HEK293 (cell line): ENCODE results near the gene RNASE8.

Experiments
- CTCF ChIA-PET: fragments of 350-600 bp; formaldehyde crosslinking; extraction: SDS; loops from one replicate; lab custom pipeline; 2021; ENCODE audit warnings: antibody characterized with exemption; lab: Yijun Ruan, JAX
- POLR2A ChIA-PET: fragments of 300-600 bp; formaldehyde crosslinking; extraction: SDS; loops from one replicate; lab custom pipeline; 2020; ENCODE audit warnings: antibody characterized with exemption, inconsistent platforms; lab: Yijun Ruan, JAX
- H3K27ac ChIP-seq: fragments of 200-500 bp; sonication (Bioruptor generic); 2 replicates; pipeline ENCODE4 v1.5.1; 2014; ENCODE audit warnings: low read depth, low read length, control low read depth, inconsistent platforms; ENCODE audit errors: extremely low read depth
- H3K36me3 ChIP-seq, 2 experiments: fragments of 200-500 bp in 1 of 2; sonication (Bioruptor generic) in 1 of 2; 1 replicate in 1 of 2; 2 replicates in 1 of 2; pipeline ENCODE4 v1.5.1; 2014 to 2017; ENCODE audit warnings: inconsistent platforms in 2 of 2, low read length in 2 of 2; ENCODE audit not compliant: control insufficient read depth in 2 of 2, insufficient read depth in 1 of 2
- H3K4me1 ChIP-seq: fragments of 200-500 bp; sonication (Bioruptor generic); 2 replicates; pipeline ENCODE4 v1.5.1; 2014; ENCODE audit warnings: mild to moderate bottlenecking, low read length, inconsistent platforms; ENCODE audit not compliant: control insufficient read depth, insufficient read depth
- H3K4me3 ChIP-seq: 2 replicates; pipeline ENCODE4 v1.5.1; 2011; ENCODE audit warnings: low read depth, mild to moderate bottlenecking, control low read depth, low read length, moderate library complexity
- H3K9me3 ChIP-seq: fragments of 200-500 bp; sonication (Bioruptor generic); 2 replicates; pipeline ENCODE4 v1.5.1; 2014; ENCODE audit warnings: low read depth, low read length, inconsistent platforms; ENCODE audit not compliant: control insufficient read depth, insufficient read depth
- ELK4 ChIP-seq: IDR thresholded peaks from 2 replicates; pipeline ENCODE4 v1.6.1; 2011; ENCODE audit warnings: mild to moderate bottlenecking, low read depth, low read length, borderline replicate concordance
- PRDM1 ChIP-seq: fragments of 450-650 bp; formaldehyde crosslinking; IDR thresholded peaks from 2 replicates; pipeline ENCODE4; 2016; ENCODE audit warnings: missing biosample characterization, missing genetic modification characterization
- ZBTB48 ChIP-seq: fragments of 450-650 bp; formaldehyde crosslinking; IDR thresholded peaks from 2 replicates; pipeline ENCODE4 v1.5.1; 2016; ENCODE audit warnings: missing biosample characterization, missing genetic modification characterization
- ZFP37 ChIP-seq: fragments of 450-650 bp; formaldehyde crosslinking; IDR thresholded peaks from 2 replicates; pipeline ENCODE4 v1.5.1; 2016; ENCODE audit warnings: missing biosample characterization, missing genetic modification characterization
- ZFP69B ChIP-seq: fragments of 450-650 bp; formaldehyde crosslinking; IDR thresholded peaks from 2 replicates; pipeline ENCODE4 v1.5.1; 2016; ENCODE audit warnings: missing biosample characterization, missing genetic modification characterization
- ZNF121 ChIP-seq: fragments of 450-650 bp; formaldehyde crosslinking; IDR thresholded peaks from 2 replicates; pipeline ENCODE4 v1.5.1; 2016; ENCODE audit warnings: missing biosample characterization, missing genetic modification characterization
- ZNF138 ChIP-seq: fragments of 450-650 bp; formaldehyde crosslinking; IDR thresholded peaks from 2 replicates; pipeline ENCODE4 v1.5.1; 2016; ENCODE audit warnings: missing biosample characterization, missing genetic modification characterization, borderline replicate concordance
- ZNF146 ChIP-seq: fragments of 450-650 bp; formaldehyde crosslinking; IDR thresholded peaks from 2 replicates; pipeline ENCODE4 v1.5.1; 2016; ENCODE audit warnings: missing biosample characterization, missing genetic modification characterization
- ZNF174 ChIP-seq: fragments of 450-650 bp; formaldehyde crosslinking; IDR thresholded peaks from 2 replicates; pipeline ENCODE4 v1.5.0; 2017; ENCODE audit warnings: missing biosample characterization, mild to moderate bottlenecking, missing genetic modification characterization
- ZNF175 ChIP-seq: fragments of 450-650 bp; formaldehyde crosslinking; IDR thresholded peaks from 2 replicates; pipeline ENCODE4 v1.5.1; 2016; ENCODE audit warnings: missing biosample characterization, missing genetic modification characterization
- ZNF184 ChIP-seq: fragments of 450-650 bp; IDR thresholded peaks from 2 replicates; pipeline ENCODE4 v1.5.1; 2018; ENCODE audit warnings: missing biosample characterization, mild to moderate bottlenecking, missing genetic modification characterization
- ZNF2 ChIP-seq: fragments of 450-650 bp; formaldehyde crosslinking; IDR thresholded peaks from 2 replicates; pipeline ENCODE4 v1.5.1; 2016; ENCODE audit warnings: missing biosample characterization, missing genetic modification characterization
- ZNF223 ChIP-seq: fragments of 450-650 bp; formaldehyde crosslinking; IDR thresholded peaks from 2 replicates; pipeline ENCODE4 v1.5.1; 2016; ENCODE audit warnings: missing biosample characterization, missing genetic modification characterization
- ZNF501 ChIP-seq: fragments of 450-650 bp; formaldehyde crosslinking; IDR thresholded peaks from 2 replicates; pipeline ENCODE4 v1.5.1; 2016; ENCODE audit warnings: missing biosample characterization, missing genetic modification characterization
- ZNF548 ChIP-seq: fragments of 450-650 bp; formaldehyde crosslinking; IDR thresholded peaks from 2 replicates; pipeline ENCODE4 v1.5.1; 2016; ENCODE audit warnings: missing biosample characterization, missing genetic modification characterization
- ZNF555 ChIP-seq: fragments of 450-650 bp; formaldehyde crosslinking; conservative IDR thresholded peaks from 2 replicates; pipeline ENCODE4 v1.5.1; 2017; ENCODE audit warnings: missing biosample characterization, mild to moderate bottlenecking, missing genetic modification characterization, inconsistent platforms
- ZNF558 ChIP-seq: fragments of 450-650 bp; formaldehyde crosslinking; IDR thresholded peaks from 2 replicates; pipeline ENCODE4 v1.5.1; 2016; ENCODE audit warnings: missing biosample characterization, missing genetic modification characterization
- ZNF585B ChIP-seq: fragments of 450-650 bp; formaldehyde crosslinking; IDR thresholded peaks from 2 replicates; pipeline ENCODE4 v1.5.1; 2016; ENCODE audit warnings: missing biosample characterization, missing genetic modification characterization
- ZNF621 ChIP-seq: fragments of 450-650 bp; formaldehyde crosslinking; IDR thresholded peaks from 2 replicates; pipeline ENCODE4 v1.5.1; 2017; ENCODE audit warnings: missing biosample characterization, missing genetic modification characterization
- ZNF623 ChIP-seq: fragments of 450-650 bp; formaldehyde crosslinking; IDR thresholded peaks from 2 replicates; pipeline ENCODE4 v1.5.1; 2016; ENCODE audit warnings: missing biosample characterization, missing genetic modification characterization
- ZNF843 ChIP-seq: fragments of 450-650 bp; formaldehyde crosslinking; IDR thresholded peaks from 2 replicates; pipeline ENCODE4 v1.5.1; 2016; ENCODE audit warnings: missing biosample characterization, missing genetic modification characterization
- TF ChIP-seq, protein P1 (sequence below): sonication (generic); formaldehyde crosslinking; IDR thresholded peaks from 2 replicates; pipeline ENCODE4 v1.8.1; 2022; ENCODE audit warnings: mild to moderate bottlenecking, moderate library complexity, missing genetic modification reagents
- TF ChIP-seq, protein P2 (sequence below): fragments of 450-650 bp; formaldehyde crosslinking; IDR thresholded peaks from 2 replicates; pipeline ENCODE4 v1.5.1; 2016; ENCODE audit warnings: missing biosample characterization, missing genetic modification characterization
- TF ChIP-seq, protein P3 (sequence below): fragments of 450-650 bp; formaldehyde crosslinking; IDR thresholded peaks from 2 replicates; pipeline ENCODE4 v1.5.1; 2017; ENCODE audit warnings: missing biosample characterization, missing genetic modification characterization
- TF ChIP-seq, protein P4 (sequence below): fragments of 450-650 bp; formaldehyde crosslinking; IDR thresholded peaks from 2 replicates; pipeline ENCODE4 v1.5.1; 2016; ENCODE audit warnings: missing biosample characterization, missing genetic modification characterization

The RNASE8 gene

DNA sequence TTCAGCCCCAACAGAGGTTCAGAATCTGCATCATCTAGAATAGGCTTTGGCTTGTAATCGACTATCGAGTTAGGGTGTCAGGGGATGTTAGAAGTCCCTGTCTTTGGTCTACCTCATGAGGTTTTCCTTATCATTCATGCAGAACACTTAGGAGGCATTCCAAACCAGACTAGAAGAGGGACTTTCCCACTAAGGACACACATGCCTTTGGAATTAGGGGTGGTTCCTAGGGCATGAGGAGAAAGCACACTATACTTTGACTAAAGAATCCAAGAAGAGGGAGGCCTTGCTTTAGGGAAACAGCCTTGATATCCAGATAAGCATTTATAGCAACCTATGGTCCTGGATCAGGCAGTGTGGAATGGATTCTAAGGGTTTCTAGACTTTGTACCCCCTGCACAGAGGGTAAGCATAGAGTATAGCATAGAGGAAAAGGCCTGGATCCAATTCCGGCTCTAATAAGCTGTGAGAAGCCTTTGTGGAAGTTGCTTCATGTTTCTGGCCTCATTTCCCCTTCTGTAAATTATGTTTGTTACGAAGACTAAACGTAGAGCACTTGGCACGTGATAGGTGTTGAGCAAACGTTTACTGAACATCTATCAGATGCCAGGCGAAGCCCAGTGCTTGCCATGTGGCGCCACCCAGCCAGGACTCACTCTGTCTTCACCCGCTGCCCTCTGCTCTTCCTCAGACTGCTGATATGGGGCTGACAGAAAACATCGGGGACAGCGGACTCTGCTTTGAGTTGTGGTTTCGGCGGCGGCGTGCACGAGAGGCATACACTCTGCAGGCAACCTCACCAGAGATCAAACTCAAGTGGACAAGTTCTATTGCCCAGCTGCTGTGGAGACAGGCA is 27.6 kb downstream of the RNASE8 start:
- Histone ChIP-seq H3K9me3 (no peaks in the 10 kb centered on the region), H3K4me3 (no peak overlapping the region)
- CTCF ChIA-PET: interaction anchor here (0.6 to 1.0 kb wide), 3 partner anchors 15 to 45 kb away, joined by 3 to 7 read pairs (median 3); partner anchors contain the start of gene ARHGEF40
- TF ChIP-seq ZNF2 (tag by site-specific recombination): no peak
- no peak for TF ChIP-seq ZNF843 (tag by site-specific recombination)
- no peak for TF ChIP-seq ZNF121
- TF ChIP-seq ZFP37 (tag by site-specific recombination): no peak
- TF ChIP-seq ZNF184 (tag by site-specific recombination): no peak
- TF ChIP-seq ZNF175 (tag by site-specific recombination): no peak
- no peak for TF ChIP-seq ZNF585B (tag by site-specific recombination)
- no peak for TF ChIP-seq ZNF146 (tag by site-specific recombination)
- TF ChIP-seq ZNF555 (tag by site-specific recombination): no peak
- TF ChIP-seq ZNF501 (tag by site-specific recombination): no peak
- TF ChIP-seq ZNF174 (tag by site-specific recombination): no peak
- TF ChIP-seq ZNF548 (tag by site-specific recombination): no peak
- TF ChIP-seq ZNF621: no peak
- no peak for TF ChIP-seq ZNF558 (tag by site-specific recombination)
- TF ChIP-seq, all 188 proteins: peak for 0
- Histone ChIP-seq H3K36me3 (peaks cover 3 to 83% of the 10 kb centered on the region in 2 experiments; a peak in 2 of 3 replicates), H3K4me1 (no peaks in the 10 kb centered on the region), H3K27ac (no peak overlapping the region)
- POLR2A ChIA-PET: interaction anchor here (9.9 kb wide), 1 partner anchor 14 kb away, joined by 71 read pairs; the partner anchor contains the start of gene ARHGEF40

DNA sequence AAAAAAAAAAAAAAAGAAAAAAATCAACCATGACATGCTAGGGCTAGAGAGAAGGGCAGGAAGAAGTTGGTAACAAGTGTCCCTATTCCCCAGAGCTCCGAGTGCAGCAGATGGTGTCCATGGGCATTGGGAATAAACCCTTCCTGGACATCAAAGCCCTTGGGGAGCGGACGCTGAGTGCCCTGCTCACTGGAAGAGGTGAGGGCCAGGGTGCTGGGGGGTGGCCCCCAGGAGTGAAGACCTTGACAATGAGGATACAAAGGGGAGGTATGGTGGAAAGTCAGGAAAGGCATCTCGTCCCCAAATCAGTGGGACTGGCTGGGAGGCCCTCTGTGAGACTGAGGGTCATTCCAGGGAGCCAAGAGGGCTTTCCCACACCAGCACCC is 29.3 kb downstream of the RNASE8 start:
- Histone ChIP-seq H3K4me1 (no peaks in the 10 kb centered on the region), H3K9me3 (no peaks in the 10 kb centered on the region), H3K4me3 (no peak overlapping the region), H3K36me3 (peaks cover 11 to 83% of the 10 kb centered on the region in 2 experiments; a peak in 2 of 3 replicates), H3K27ac (no peak overlapping the region)
- CTCF ChIA-PET: interaction anchor here (1.1 to 4.0 kb wide), 5 partner anchors 10 to 390 kb away, joined by 4 to 38 read pairs (median 6); partner anchors contain the start of gene ARHGEF40
- POLR2A ChIA-PET: interaction anchor here (0.6 to 9.9 kb wide), 4 partner anchors 10 to 18 kb away, joined by 3 to 71 read pairs (median 4); partner anchors contain the start of genes ARHGEF40 and ZNF219
- TF ChIP-seq, protein P1, sequence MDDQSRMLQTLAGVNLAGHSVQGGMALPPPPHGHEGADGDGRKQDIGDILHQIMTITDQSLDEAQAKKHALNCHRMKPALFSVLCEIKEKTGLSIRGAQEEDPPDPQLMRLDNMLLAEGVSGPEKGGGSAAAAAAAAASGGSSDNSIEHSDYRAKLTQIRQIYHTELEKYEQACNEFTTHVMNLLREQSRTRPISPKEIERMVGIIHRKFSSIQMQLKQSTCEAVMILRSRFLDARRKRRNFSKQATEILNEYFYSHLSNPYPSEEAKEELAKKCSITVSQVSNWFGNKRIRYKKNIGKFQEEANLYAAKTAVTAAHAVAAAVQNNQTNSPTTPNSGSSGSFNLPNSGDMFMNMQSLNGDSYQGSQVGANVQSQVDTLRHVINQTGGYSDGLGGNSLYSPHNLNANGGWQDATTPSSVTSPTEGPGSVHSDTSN: no peak
- TF ChIP-seq, protein P2, sequence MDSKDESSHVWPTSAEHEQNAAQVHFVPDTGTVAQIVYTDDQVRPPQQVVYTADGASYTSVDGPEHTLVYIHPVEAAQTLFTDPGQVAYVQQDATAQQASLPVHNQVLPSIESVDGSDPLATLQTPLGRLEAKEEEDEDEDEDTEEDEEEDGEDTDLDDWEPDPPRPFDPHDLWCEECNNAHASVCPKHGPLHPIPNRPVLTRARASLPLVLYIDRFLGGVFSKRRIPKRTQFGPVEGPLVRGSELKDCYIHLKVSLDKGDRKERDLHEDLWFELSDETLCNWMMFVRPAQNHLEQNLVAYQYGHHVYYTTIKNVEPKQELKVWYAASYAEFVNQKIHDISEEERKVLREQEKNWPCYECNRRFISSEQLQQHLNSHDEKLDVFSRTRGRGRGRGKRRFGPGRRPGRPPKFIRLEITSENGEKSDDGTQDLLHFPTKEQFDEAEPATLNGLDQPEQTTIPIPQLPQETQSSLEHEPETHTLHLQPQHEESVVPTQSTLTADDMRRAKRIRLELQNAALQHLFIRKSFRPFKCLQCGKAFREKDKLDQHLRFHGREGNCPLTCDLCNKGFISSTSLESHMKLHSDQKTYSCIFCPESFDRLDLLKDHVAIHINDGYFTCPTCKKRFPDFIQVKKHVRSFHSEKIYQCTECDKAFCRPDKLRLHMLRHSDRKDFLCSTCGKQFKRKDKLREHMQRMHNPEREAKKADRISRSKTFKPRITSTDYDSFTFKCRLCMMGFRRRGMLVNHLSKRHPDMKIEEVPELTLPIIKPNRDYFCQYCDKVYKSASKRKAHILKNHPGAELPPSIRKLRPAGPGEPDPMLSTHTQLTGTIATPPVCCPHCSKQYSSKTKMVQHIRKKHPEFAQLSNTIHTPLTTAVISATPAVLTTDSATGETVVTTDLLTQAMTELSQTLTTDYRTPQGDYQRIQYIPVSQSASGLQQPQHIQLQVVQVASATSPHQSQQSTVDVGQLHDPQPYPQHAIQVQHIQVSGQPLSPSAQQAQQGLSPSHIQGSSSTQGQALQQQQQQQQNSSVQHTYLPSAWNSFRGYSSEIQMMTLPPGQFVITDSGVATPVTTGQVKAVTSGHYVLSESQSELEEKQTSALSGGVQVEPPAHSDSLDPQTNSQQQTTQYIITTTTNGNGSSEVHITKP (tag by site-specific recombination): no peak
- TF ChIP-seq, protein P3, sequence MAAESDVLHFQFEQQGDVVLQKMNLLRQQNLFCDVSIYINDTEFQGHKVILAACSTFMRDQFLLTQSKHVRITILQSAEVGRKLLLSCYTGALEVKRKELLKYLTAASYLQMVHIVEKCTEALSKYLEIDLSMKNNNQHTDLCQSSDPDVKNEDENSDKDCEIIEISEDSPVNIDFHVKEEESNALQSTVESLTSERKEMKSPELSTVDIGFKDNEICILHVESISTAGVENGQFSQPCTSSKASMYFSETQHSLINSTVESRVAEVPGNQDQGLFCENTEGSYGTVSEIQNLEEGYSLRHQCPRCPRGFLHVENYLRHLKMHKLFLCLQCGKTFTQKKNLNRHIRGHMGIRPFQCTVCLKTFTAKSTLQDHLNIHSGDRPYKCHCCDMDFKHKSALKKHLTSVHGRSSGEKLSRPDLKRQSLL (tag by site-specific recombination): no peak
- no peak for TF ChIP-seq PRDM1
- TF ChIP-seq ZFP69B (tag by site-specific recombination): no peak
- no peak for TF ChIP-seq ELK4
- TF ChIP-seq, protein P4, sequence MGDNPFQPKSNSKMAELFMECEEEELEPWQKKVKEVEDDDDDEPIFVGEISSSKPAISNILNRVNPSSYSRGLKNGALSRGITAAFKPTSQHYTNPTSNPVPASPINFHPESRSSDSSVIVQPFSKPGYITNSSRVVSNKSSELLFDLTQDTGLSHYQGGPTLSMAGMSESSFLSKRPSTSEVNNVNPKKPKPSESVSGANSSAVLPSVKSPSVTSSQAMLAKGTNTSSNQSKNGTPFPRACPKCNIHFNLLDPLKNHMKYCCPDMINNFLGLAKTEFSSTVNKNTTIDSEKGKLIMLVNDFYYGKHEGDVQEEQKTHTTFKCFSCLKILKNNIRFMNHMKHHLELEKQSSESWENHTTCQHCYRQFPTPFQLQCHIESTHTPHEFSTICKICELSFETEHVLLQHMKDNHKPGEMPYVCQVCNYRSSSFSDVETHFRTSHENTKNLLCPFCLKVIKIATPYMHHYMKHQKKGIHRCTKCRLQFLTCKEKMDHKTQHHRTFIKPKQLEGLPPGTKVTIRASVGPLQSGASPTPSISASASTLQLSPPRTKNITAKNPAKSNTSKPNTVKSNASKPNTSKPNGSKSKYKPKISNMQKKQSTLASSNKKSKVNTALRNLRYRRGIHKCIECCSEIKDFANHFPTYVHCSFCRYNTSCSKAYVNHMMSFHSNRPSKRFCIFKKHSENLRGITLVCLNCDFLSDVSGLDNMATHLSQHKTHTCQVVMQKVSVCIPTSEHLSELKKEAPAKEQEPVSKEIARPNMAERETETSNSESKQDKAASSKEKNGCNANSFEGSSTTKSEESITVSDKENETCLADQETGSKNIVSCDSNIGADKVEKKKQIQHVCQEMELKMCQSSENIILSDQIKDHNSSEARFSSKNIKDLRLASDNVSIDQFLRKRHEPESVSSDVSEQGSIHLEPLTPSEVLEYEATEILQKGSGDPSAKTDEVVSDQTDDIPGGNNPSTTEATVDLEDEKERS (tag by site-specific recombination): no peak
- TF ChIP-seq ZBTB48 (tag by site-specific recombination): no peak
- TF ChIP-seq ZNF558 (tag by site-specific recombination): no peak
- no peak for TF ChIP-seq ZNF623 (tag by site-specific recombination)
- TF ChIP-seq ZNF223 (tag by site-specific recombination): no peak
- TF ChIP-seq ZNF138 (tag by site-specific recombination): no peak
